K562 (cell line): Measurements from ENCODE around the gene SLC43A2. TPM values are rescaled to one million over a fixed set of nuclear protein-coding genes. Genes with fewer than 3 reads are reported as not detected.

ENCODE experiments used
- AFF4 ChIP-seq: sonication (generic); formaldehyde crosslinking; IDR thresholded peaks from 2 replicates; pipeline ENCODE4 v1.8.0; 2023; ENCODE audit warnings: mild to moderate bottlenecking, missing genetic modification reagents
- ARNT ChIP-seq, 2 experiments: fragments of 450-650 bp; IDR thresholded peaks; 2 replicates each; pipeline ENCODE4 v1.6.1; 2016; ENCODE audit warnings: mild to moderate bottlenecking in 1 of 2
- CBFA2T3 ChIP-seq: fragments of 450-650 bp; IDR thresholded peaks from 2 replicates; pipeline ENCODE4 v1.6.1; 2017
- DNMT1 ChIP-seq: fragments of 450-650 bp; IDR thresholded peaks from 2 replicates; pipeline ENCODE4 v1.6.1; 2016; ENCODE audit warnings: antibody characterized with exemption, mild to moderate bottlenecking
- ELK3 ChIP-seq: fragments of 450-650 bp; formaldehyde crosslinking; IDR thresholded peaks from 2 replicates; pipeline ENCODE4 v1.4.0; 2020; ENCODE audit warnings: mild to moderate bottlenecking
- KLF10 ChIP-seq: fragments of 250-450 bp; sonication (Bioruptor Pico); IDR thresholded peaks from 2 replicates; pipeline ENCODE4 v1.6.1; 2021; ENCODE audit warnings: matching md5 sums
- MAX ChIP-seq: sonication (generic); formaldehyde crosslinking; IDR thresholded peaks from 2 replicates; pipeline ENCODE4 v1.9.0; 2022; ENCODE audit warnings: mild to moderate bottlenecking, missing genetic modification reagents
- RFX7 ChIP-seq: fragments of 250-450 bp; sonication (Bioruptor Pico); IDR thresholded peaks from 2 replicates; pipeline ENCODE4 v1.5.1; 2021; ENCODE audit warnings: mild to moderate bottlenecking
- SMARCB1 ChIP-seq: IDR thresholded peaks from 2 replicates; pipeline ENCODE4 v1.6.1; 2011; ENCODE audit warnings: improper control_type of control experiment, low read depth; ENCODE audit not compliant: insufficient read length
- TEAD4 ChIP-seq, 2 experiments: sonication (generic) in 1 of 2; formaldehyde crosslinking in 1 of 2; IDR thresholded peaks; 2 replicates each; pipeline versions ENCODE4 v1.6.1 to v1.8.0; 2012 to 2022; ENCODE audit warnings: borderline replicate concordance in 1 of 2, inconsistent platforms in 1 of 2, low read length in 1 of 2, mild to moderate bottlenecking in 1 of 2, missing genetic modification reagents in 1 of 2
- ZBTB40 ChIP-seq, 2 experiments: fragments of 450-650 bp in 1 of 2; sonication (generic) in 1 of 2; formaldehyde crosslinking in 1 of 2; IDR thresholded peaks; 2 replicates each; pipeline versions ENCODE4 v1.7.1 to v1.9.0; 2016 to 2022; ENCODE audit warnings: inconsistent platforms in 1 of 2, mild to moderate bottlenecking in 1 of 2, missing genetic modification reagents in 1 of 2
- ZKSCAN8 ChIP-seq: fragments of 200-800 bp; sonication (Bioruptor generic); IDR thresholded peaks from 2 replicates; pipeline ENCODE4 v1.6.1; 2016; ENCODE audit warnings: missing genetic modification characterization, missing compliant biosample characterization
- polyA plus RNA-seq, 8 experiments: library from polyadenylated mRNA; depleted of rRNA in 4 of 8; stranded (reverse) in 5 of 8; unstranded in 3 of 8; fragments of >200 nt; fragmentation: Nextera tagmentation in 2 of 8; fragmentation: Illumina TruSeq in 1 of 8; extraction: Ambion mirVana in 2 of 8; extraction: Trizol in 1 of 8; gene quantifications; 2 replicates each; pipeline versions ENCODE4 v1.2.1 to v1.2.3, GENCODE V29; 2011 to 2014; ENCODE audit warnings: inconsistent platforms in 1 of 8, missing spikeins in 1 of 8
- total RNA-seq, 7 experiments: library from RNA; depleted of rRNA in 6 of 7; stranded (reverse); fragments of >200 nt in 6 of 7; fragmentation: Illumina TruSeq in 2 of 7; extraction: Trizol in 2 of 7; gene quantifications; 2 replicates each; pipeline versions ENCODE4 v1.2.1 to v1.2.3, GENCODE V29; 2011 to 2021; ENCODE audit warnings: low replicate concordance in 1 of 7

Gene SLC43A2
- total and polyA plus RNA-seq, 9 of the 15 experiments (the other 6 are each of a cell fraction or from before 2014, with no cell fraction given), result 0.03 to 10.2 (median 3.6) TPM

GRCh38 chr17:1650731-1651558 lies 22.3 kb upstream of the SLC43A2 start (continued):
- TF ChIP-seq ZBTB40 (IDR thresholded peaks at IDR 0.05), result no peak
- TF ChIP-seq ZBTB40 (CRISPR knock-in tag; IDR thresholded peaks at IDR 0.05), result no peak
- no peak for TF ChIP-seq RFX7 (CRISPR knock-in tag)
- no peak for TF ChIP-seq AFF4 (CRISPR knock-in tag)
- TF ChIP-seq MAX (CRISPR knock-in tag), result peak; percentile 17; the same call in 1 of the 2 replicates
- TF ChIP-seq ELK3 (CRISPR knock-in tag), result no peak
- TF ChIP-seq ARNT (IDR thresholded peaks at IDR 0.05), result no peak
- TF ChIP-seq ZKSCAN8, result 0 out of 2 replicates have a peak, but pooled peaks have one; percentile 41
- TF ChIP-seq CBFA2T3, result no peak
- TF ChIP-seq KLF10 (CRISPR knock-in tag), result no peak
- no peak for TF ChIP-seq DNMT1
- TF ChIP-seq SMARCB1, result no peak
- no peak for TF ChIP-seq TEAD4 (IDR thresholded peaks at IDR 0.05; ENCODE audit: low read length)
- no peak for TF ChIP-seq TEAD4 (CRISPR knock-in tag; IDR thresholded peaks at IDR 0.05; ENCODE audit: borderline replicate concordance)
